ENCODE measurements around the gene TACR2. TPM values are rescaled to one million over a fixed set of nuclear protein-coding genes. Genes with fewer than 3 reads are reported as not detected.

TACR2 gene
- polyA plus RNA-seq, 2 of the 4 experiments (the other 2 are of a cell fraction): 0.09 to 0.16 TPM

DNA sequence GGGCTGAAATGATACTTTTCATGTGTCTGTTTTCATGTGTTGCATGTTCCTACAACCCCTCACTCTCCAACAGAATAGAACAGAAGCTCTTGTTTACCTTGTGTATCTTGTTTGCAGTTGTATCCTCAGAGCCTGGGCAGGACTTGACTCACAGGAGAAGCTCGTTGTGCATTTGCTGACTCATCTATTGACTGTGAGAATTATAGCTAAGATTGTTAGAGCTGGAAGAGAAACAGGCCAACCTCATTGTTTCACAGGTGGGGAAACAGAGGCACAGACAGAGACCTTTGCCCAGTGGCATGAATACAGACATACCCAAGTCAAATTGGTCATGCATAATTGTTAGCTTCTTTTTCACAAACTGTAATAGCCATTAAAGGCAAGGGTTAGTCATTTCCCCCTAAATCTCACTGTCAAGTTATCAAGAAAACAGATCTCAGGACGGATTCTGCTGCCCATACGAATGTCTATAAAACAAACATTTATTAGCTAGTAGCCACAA, 30.0 kb upstream of the TACR2 start (continued):
- TF ChIP-seq, protein P1, sequence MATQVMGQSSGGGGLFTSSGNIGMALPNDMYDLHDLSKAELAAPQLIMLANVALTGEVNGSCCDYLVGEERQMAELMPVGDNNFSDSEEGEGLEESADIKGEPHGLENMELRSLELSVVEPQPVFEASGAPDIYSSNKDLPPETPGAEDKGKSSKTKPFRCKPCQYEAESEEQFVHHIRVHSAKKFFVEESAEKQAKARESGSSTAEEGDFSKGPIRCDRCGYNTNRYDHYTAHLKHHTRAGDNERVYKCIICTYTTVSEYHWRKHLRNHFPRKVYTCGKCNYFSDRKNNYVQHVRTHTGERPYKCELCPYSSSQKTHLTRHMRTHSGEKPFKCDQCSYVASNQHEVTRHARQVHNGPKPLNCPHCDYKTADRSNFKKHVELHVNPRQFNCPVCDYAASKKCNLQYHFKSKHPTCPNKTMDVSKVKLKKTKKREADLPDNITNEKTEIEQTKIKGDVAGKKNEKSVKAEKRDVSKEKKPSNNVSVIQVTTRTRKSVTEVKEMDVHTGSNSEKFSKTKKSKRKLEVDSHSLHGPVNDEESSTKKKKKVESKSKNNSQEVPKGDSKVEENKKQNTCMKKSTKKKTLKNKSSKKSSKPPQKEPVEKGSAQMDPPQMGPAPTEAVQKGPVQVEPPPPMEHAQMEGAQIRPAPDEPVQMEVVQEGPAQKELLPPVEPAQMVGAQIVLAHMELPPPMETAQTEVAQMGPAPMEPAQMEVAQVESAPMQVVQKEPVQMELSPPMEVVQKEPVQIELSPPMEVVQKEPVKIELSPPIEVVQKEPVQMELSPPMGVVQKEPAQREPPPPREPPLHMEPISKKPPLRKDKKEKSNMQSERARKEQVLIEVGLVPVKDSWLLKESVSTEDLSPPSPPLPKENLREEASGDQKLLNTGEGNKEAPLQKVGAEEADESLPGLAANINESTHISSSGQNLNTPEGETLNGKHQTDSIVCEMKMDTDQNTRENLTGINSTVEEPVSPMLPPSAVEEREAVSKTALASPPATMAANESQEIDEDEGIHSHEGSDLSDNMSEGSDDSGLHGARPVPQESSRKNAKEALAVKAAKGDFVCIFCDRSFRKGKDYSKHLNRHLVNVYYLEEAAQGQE (IDR thresholded peaks at IDR 0.05): no peak
- TF ChIP-seq RFX5 (IDR thresholded peaks at IDR 0.05): peak; percentile 60
- TF ChIP-seq TP53 (CRISPR knock-in tag; IDR thresholded peaks at IDR 0.05): peak; percentile 32; the same call in 1 of the 2 replicates
- TF ChIP-seq ZC3H11A (IDR thresholded peaks at IDR 0.05): no peak
- TF ChIP-seq CHD2 (IDR thresholded peaks at IDR 0.05; ENCODE audit: low read length, partially characterized antibody): no peak
- TF ChIP-seq ZNF302 (CRISPR knock-in tag; IDR thresholded peaks at IDR 0.05): peak; percentile 98
- TF ChIP-seq MAFK (IDR thresholded peaks at IDR 0.05; ENCODE audit: partially characterized antibody): peak; percentile 100
- TF ChIP-seq, protein P2, sequence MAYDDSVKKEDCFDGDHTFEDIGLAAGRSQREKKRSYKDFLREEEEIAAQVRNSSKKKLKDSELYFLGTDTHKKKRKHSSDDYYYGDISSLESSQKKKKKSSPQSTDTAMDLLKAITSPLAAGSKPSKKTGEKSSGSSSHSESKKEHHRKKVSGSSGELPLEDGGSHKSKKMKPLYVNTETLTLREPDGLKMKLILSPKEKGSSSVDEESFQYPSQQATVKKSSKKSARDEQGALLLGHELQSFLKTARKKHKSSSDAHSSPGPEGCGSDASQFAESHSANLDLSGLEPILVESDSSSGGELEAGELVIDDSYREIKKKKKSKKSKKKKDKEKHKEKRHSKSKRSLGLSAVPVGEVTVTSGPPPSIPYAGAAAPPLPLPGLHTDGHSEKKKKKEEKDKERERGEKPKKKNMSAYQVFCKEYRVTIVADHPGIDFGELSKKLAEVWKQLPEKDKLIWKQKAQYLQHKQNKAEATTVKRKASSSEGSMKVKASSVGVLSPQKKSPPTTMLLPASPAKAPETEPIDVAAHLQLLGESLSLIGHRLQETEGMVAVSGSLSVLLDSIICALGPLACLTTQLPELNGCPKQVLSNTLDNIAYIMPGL (CRISPR knock-in tag; IDR thresholded peaks at IDR 0.05; ENCODE audit: borderline replicate concordance): no peak
- 0 out of 3 replicates have a peak, but pooled peaks have one; percentile 19 for TF ChIP-seq BCL3 (IDR thresholded peaks at IDR 0.05)
- no peak for TF ChIP-seq KDM1A (IDR thresholded peaks at IDR 0.05; ENCODE audit: low read depth)
- no peak for TF ChIP-seq BHLHE40 (IDR thresholded peaks at IDR 0.05; ENCODE audit: low read depth, low read length)
- TF ChIP-seq PHF8 (IDR thresholded peaks at IDR 0.05; ENCODE audit: borderline replicate concordance, low read depth): no peak
- TF ChIP-seq KDM5A (IDR thresholded peaks at IDR 0.05): no peak
- TF ChIP-seq, protein P3, sequence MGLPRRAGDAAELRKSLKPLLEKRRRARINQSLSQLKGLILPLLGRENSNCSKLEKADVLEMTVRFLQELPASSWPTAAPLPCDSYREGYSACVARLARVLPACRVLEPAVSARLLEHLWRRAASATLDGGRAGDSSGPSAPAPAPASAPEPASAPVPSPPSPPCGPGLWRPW (IDR thresholded peaks at IDR 0.05): no peak
- TF ChIP-seq CBX8 (IDR thresholded peaks at IDR 0.05): no peak
- no peak for TF ChIP-seq EHMT2 (IDR thresholded peaks at IDR 0.05; ENCODE audit: low read depth)
- TF ChIP-seq ESRRA (IDR thresholded peaks at IDR 0.05; ENCODE audit: borderline replicate concordance, low read length): no peak
- peak; percentile 91 for TF ChIP-seq GATA3 (IDR thresholded peaks at IDR 0.05; ENCODE audit: borderline replicate concordance)
- peak; percentile 95 for TF ChIP-seq FOSL2 (IDR thresholded peaks at IDR 0.05)
- peak; percentile 99 for TF ChIP-seq FOSL2 (CRISPR knock-in tag; IDR thresholded peaks at IDR 0.05)

DNA sequence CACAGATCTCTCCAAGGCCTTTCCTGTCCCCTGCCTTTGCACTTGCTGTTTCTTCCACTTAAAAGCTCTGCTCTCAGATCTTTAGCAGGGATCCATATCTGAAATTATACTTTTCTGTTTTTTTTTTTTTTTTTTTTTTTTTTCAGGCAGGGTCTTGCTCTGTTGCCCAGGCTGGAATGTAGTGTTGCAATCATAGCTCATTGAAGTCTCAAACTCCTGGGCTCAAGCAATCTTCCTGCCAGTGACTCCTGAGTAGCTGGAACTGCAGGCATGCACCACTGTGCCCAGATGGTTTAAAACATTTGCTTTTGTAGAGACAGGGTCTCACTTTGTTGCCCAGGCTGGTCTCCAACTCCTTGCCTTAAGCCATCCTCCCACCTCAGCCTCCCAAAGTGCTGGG, 29.5 kb upstream of the TACR2 start:
- ChIA-PET CTCF (interaction anchor here (1.0 to 5.9 kb wide), 9 partner anchors 11 to 191 kb away, joined by 4 to 57 read pairs (median 10); no protein-coding TSS in a partner anchor), POLR2A (interaction anchor here (1.0 to 1.8 kb wide), 5 partner anchors 8 to 61 kb away, joined by 3 to 9 read pairs (median 5); no protein-coding TSS in a partner anchor)
- ATAC-seq: peak; percentile 10 to 33; a peak in 3 of 6 replicates
- Histone ChIP-seq H3K4me2 (peak overlapping the region; percentile 87), H3K27ac (peak overlapping the region; percentile 92 to 94), H3K9me3 (0 out of 3 replicates have a peak, but pooled peaks cover 6% of the 10 kb centered on the region), H3K4me1 (peaks cover 65% of the 10 kb centered on the region), H3K4me3 (no peak overlapping the region)
- peak in 1 of 2 experiments; percentile 80 for DNase-seq (ENCODE audit: low read depth in 1 of 2, low spot score in 1 of 2)
- TF ChIP-seq CHD4 (IDR thresholded peaks at IDR 0.05; ENCODE audit: borderline replicate concordance): peak; percentile 47; the same call in 1 of the 2 replicates
- TF ChIP-seq KDM1A (IDR thresholded peaks at IDR 0.05; ENCODE audit: low read depth): peak; percentile 74; the same call in 1 of the 2 replicates
- TF ChIP-seq MAFK (IDR thresholded peaks at IDR 0.05; ENCODE audit: partially characterized antibody): no peak
- no peak for TF ChIP-seq TP53 (CRISPR knock-in tag; IDR thresholded peaks at IDR 0.05)
- TF ChIP-seq, protein P4, sequence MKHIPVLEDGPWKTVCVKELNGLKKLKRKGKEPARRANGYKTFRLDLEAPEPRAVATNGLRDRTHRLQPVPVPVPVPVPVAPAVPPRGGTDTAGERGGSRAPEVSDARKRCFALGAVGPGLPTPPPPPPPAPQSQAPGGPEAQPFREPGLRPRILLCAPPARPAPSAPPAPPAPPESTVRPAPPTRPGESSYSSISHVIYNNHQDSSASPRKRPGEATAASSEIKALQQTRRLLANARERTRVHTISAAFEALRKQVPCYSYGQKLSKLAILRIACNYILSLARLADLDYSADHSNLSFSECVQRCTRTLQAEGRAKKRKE (CRISPR knock-in tag; IDR thresholded peaks at IDR 0.05; ENCODE audit: low read depth): no peak
- no peak for TF ChIP-seq ZSCAN20 (CRISPR knock-in tag; IDR thresholded peaks at IDR 0.05)
- TF ChIP-seq RNF2 (IDR thresholded peaks at IDR 0.05; ENCODE audit: borderline replicate concordance, low read depth): no peak
- TF ChIP-seq, protein P3 (IDR thresholded peaks at IDR 0.05): 0 out of 2 replicates have a peak, but pooled peaks have one; percentile 9
- TF ChIP-seq CHD2 (IDR thresholded peaks at IDR 0.05; ENCODE audit: low read length, partially characterized antibody): no peak
- no peak for TF ChIP-seq EP300 (IDR thresholded peaks at IDR 0.05)
- TF ChIP-seq CEBPB (IDR thresholded peaks at IDR 0.05): peak; percentile 88 to 97; a peak in 3 of 4 replicates
- no peak for FAIRE-seq
